Ovary (tissue), 9 donors: Measurements from ENCODE around the gene SCARF2. TPM values are rescaled to one million over a fixed set of nuclear protein-coding genes. Genes with fewer than 3 reads are reported as not detected.

ENCODE experiments used
- DNase-seq, 5 donors: peaks; one replicate each; pipeline ENCODE4 v3.0.0-alpha.2; 2019 to 2020
- H3K27ac ChIP-seq, 2 donors: fragments of 200-600 bp; one replicate each; pipeline versions ENCODE4 v1.5.1 to v1.8.0; 2019 to 2022
- H3K27me3 ChIP-seq: fragments of 200-600 bp; one replicate; pipeline ENCODE4 v1.8.0; 2022
- H3K36me3 ChIP-seq: fragments of 200-600 bp; sonication (generic); one replicate; pipeline ENCODE4 v1.5.1; 2019
- H3K4me1 ChIP-seq: one replicate; pipeline ENCODE4 v1.8.1; 2013; ENCODE audit warnings: mild to moderate bottlenecking, moderate library complexity; ENCODE audit not compliant: insufficient read depth
- H3K4me3 ChIP-seq: fragments of 200-600 bp; sonication (generic); one replicate; pipeline ENCODE4 v1.5.1; 2017
- H3K9me3 ChIP-seq, 2 donors: fragments of 200-600 bp in 1 of 2; sonication (generic) in 1 of 2; one replicate each; pipeline versions ENCODE4 v1.5.1 to v1.8.1; 2013 to 2019; ENCODE audit warnings: mild to moderate bottlenecking in 1 of 2, moderate library complexity in 1 of 2
- EP300 ChIP-seq: sonication (generic); formaldehyde crosslinking; IDR thresholded peaks from one replicate; pipeline ENCODE4 v1.6.1; 2017; ENCODE audit warnings: antibody characterized with exemption
- POLR2A ChIP-seq: fragments of 450-650 bp; IDR thresholded peaks from one replicate; pipeline ENCODE4 v1.6.1; 2017; ENCODE audit warnings: antibody characterized with exemption, mild to moderate bottlenecking, moderate library complexity
- WGBS, 3 donors: extraction: QIAGEN DNeasy Blood & Tissue Kit in 1 of 3; methylation state at CpG; one replicate each; pipeline versions ENCODE4 v1.1.5 to v1.1.7; 2013 to 2017; 5-methylcytosine and 5-hydroxymethylcytosine counted together
- intact Hi-C, 4 donors: fragments of 100-400 bp; cut with DNase I; formaldehyde crosslinking; loops; one replicate each; pipeline versions ENCODE4 v1.11.0 to v1.15.1; 2022 to 2023
- polyA plus RNA-seq, 2 donors: library from polyadenylated mRNA; stranded (reverse); fragments of 200-250 nt in 1 of 2; fragments of 350-450 nt in 1 of 2; fragmentation: Illumina TruSeq in 1 of 2; extraction: RNeasy Lipid Tissue Mini Kit (QIAGEN cat#74804) in 1 of 2; gene quantifications; one replicate each; pipeline ENCODE4 v1.2.3, GENCODE V29; 2013 to 2014
- total RNA-seq, 7 donors: library from RNA; depleted of rRNA in 2 of 7; stranded (reverse); fragments of >200 nt in 2 of 7; fragmentation: NEBNext Ultra II Directional in 3 of 7; extraction: Animal tissue kit (Norgen Biotek cat#: 25700) in 3 of 7; gene quantifications; one replicate each; pipeline versions ENCODE4 v1.1.0 to v1.2.4, GENCODE V29; 2016 to 2023
- TF ChIP-seq, protein P1 (sequence below), 3 donors: fragments of 450-650 bp in 2 of 3; fragments of 200-600 bp in 1 of 3; IDR thresholded peaks; one replicate each; pipeline versions ENCODE4 v1.5.1 to v1.8.0; 2016 to 2022; ENCODE audit warnings: antibody characterized with exemption in 3 of 3, mild to moderate bottlenecking in 1 of 3
- donor health status: DM: no; HTN: no; CAD: no; lungs with moderate emphysema.
- donor health status: DM: no; HTN: no; CAD: no.
- donor health status: Bipolar disorder and iron deficiency.
- donor health status: DM: yes; HTN: yes; CAD: no.
- donor health status: DM: no; HTN: no; CAD: no.
- donor health status: DM: yes; HTN: yes; CAD: no.

Gene SCARF2
- total and polyA plus RNA-seq, 9 donors: 2.1 to 44.6 (median 19.9) TPM

DNA sequence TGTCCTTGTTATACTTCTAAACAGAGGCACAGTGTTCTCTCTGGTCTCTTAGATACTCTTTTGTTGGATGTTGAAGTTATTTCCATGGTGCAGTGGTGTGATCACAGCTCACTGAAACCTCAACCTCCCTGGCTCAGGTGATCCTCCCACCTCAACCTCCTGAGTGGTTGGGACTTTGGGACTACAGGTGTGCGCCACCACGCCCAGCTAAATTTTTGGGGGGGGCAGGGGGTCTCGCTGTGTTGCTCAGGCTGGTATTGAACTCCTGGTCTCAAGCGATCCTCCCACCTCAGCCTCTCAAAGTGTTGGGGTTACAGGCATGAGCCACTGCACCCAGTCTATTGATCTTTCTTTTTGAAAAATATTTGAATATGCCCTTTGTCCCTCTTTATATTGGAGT is 28.7 kb downstream of the SCARF2 start:
- 95 to 97% (median 95%) methylated on average over 4 of the region's 4 CpGs for WGBS, 3 donors
- TF ChIP-seq POLR2A (no peak), EP300 (no peak)
- TF ChIP-seq, protein P1, sequence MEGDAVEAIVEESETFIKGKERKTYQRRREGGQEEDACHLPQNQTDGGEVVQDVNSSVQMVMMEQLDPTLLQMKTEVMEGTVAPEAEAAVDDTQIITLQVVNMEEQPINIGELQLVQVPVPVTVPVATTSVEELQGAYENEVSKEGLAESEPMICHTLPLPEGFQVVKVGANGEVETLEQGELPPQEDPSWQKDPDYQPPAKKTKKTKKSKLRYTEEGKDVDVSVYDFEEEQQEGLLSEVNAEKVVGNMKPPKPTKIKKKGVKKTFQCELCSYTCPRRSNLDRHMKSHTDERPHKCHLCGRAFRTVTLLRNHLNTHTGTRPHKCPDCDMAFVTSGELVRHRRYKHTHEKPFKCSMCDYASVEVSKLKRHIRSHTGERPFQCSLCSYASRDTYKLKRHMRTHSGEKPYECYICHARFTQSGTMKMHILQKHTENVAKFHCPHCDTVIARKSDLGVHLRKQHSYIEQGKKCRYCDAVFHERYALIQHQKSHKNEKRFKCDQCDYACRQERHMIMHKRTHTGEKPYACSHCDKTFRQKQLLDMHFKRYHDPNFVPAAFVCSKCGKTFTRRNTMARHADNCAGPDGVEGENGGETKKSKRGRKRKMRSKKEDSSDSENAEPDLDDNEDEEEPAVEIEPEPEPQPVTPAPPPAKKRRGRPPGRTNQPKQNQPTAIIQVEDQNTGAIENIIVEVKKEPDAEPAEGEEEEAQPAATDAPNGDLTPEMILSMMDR (IDR thresholded peaks at IDR 0.05): no peak
- Histone ChIP-seq H3K9me3 (no peaks in the 10 kb centered on the region), H3K27me3 (no peaks in the 10 kb centered on the region), H3K36me3 (no peaks in the 10 kb centered on the region), H3K4me1 (no peaks in the 10 kb centered on the region), H3K27ac (no peak overlapping the region), H3K4me3 (no peak overlapping the region)
- peak in 1 of 5 donors; percentile 5 for DNase-seq
- intact Hi-C loops: loop anchor here in 1 of 4 donors (10.0 kb wide), 1 partner anchor 434 kb away; no protein-coding TSS in a partner anchor

DNA sequence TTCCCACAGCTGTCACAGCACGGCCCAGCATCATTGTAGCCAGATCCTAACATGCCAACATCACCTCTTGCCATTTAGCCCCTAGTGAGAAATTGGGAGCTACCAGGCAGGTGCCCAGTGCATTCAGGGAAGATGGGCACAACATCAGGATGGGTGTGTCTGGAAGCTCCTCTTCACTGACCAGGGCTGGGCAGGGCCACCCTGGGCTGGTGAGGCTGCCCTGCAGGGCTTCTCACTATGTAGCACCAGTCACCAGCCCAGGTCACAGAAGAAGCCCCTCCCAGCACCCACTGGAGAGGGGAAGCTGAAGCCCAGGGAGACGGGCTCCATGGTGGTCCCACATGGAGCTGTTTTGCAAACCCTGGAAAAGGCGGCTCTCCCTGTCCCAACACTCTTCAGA is 29.8 kb downstream of the SCARF2 start:
- intact Hi-C loops: loop anchor here in 1 of 4 donors (10.0 kb wide), 1 partner anchor 433 kb away; no protein-coding TSS in a partner anchor
- DNase-seq: peak in 1 of 5 donors; percentile 3
- TF ChIP-seq EP300 (no peak), POLR2A (no peak)
- TF ChIP-seq, protein P1 (IDR thresholded peaks at IDR 0.05): no peak

DNA sequence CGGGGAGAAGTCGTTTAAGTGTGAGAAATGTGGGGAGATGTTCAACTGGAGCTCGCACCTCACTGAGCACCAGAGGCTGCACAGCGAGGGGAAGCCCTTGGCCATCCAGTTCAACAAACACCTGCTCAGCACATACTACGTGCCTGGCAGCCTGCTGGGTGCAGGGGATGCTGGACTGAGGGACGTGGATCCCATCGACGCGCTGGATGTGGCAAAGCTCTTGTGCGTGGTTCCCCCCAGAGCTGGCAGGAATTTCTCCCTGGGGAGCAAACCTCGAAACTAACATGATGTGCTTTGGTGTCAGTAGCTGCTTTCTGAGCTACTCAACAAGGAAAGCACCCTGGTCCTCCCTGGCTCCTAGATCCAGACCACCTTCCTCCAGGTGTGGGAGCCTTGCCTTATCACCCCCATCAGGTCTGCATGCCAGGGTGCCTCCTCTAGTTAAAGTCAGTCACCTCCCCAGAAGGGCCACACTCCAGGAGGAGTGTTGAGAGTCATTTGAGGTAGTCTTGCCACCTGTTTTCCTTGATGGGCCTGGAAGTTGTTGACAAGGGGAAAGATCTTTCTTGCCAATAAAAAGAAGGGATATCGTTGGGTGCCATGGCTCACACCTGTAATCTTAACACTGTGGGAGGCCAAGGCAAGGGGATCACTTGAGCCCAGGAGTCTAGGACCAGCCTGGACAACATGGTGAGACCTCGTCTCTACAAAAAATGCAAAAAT is 30.8 kb downstream of the SCARF2 start:
- 88 to 94% (median 90%) methylated on average over 13 of the region's 13 CpGs for WGBS, 3 donors

More for the DNA sequence above, 29.8 kb downstream of the SCARF2 start:
- Histone ChIP-seq H3K27me3 (no peaks in the 10 kb centered on the region), H3K4me3 (no peak overlapping the region), H3K9me3 (no peaks in the 10 kb centered on the region), H3K4me1 (no peaks in the 10 kb centered on the region), H3K27ac (no peak overlapping the region), H3K36me3 (no peaks in the 10 kb centered on the region)
- 80 to 93% (median 81%) methylated on average over 3 of the region's 3 CpGs for WGBS, 3 donors

DNA sequence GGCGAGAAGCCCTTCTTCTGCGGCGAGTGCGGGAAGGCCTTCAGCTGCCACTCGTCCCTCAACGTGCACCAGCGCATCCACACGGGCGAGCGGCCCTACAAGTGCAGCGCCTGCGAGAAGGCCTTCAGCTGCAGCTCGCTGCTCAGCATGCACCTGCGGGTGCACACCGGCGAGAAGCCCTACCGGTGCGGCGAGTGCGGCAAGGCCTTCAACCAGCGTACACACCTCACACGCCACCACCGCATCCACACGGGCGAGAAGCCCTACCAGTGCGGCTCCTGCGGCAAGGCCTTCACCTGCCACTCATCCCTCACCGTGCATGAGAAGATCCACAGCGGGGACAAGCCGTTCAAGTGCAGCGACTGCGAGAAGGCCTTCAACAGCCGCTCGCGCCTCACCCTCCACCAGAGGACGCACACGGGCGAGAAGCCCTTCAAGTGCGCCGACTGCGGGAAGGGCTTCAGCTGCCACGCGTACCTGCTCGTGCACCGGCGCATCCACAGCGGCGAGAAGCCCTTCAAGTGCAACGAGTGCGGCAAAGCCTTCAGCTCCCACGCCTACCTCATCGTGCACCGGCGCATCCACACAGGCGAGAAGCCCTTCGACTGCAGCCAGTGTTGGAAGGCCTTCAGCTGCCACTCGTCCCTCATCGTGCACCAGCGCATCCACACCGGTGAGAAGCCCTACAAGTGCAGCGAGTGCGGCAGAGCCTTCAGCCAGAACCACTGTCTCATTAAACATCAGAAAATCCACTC is 31.5 kb downstream of the SCARF2 start:
- Histone ChIP-seq H3K27ac (no peak overlapping the region), H3K36me3 (no peaks in the 10 kb centered on the region), H3K4me1 (no peaks in the 10 kb centered on the region), H3K4me3 (no peak overlapping the region), H3K9me3 (no peaks in the 10 kb centered on the region), H3K27me3 (no peaks in the 10 kb centered on the region)
- intact Hi-C loops: loop anchor here in 1 of 4 donors (10.0 kb wide), 1 partner anchor 431 kb away; no protein-coding TSS in a partner anchor
- no peak for DNase-seq
- WGBS, 3 donors: 93 to 97% (median 93%) methylated on average over 62 of the region's 62 CpGs
- TF ChIP-seq, protein P1 (IDR thresholded peaks at IDR 0.05): no peak
- TF ChIP-seq POLR2A (no peak), EP300 (no peak)

More for the DNA sequence above, 30.8 kb downstream of the SCARF2 start:
- intact Hi-C loops: loop anchor here in 1 of 4 donors (10.0 kb wide), 1 partner anchor 432 kb away; no protein-coding TSS in a partner anchor
- TF ChIP-seq, protein P1 (IDR thresholded peaks at IDR 0.05): no peak
- TF ChIP-seq EP300: no peak
- no peak for TF ChIP-seq POLR2A
- Histone ChIP-seq H3K4me1 (no peaks in the 10 kb centered on the region), H3K36me3 (no peaks in the 10 kb centered on the region), H3K4me3 (no peak overlapping the region), H3K27me3 (no peaks in the 10 kb centered on the region), H3K9me3 (no peaks in the 10 kb centered on the region), H3K27ac (no peak overlapping the region)
- no peak for DNase-seq
